ENCODE results near the gene NUDC. TPM values are rescaled to one million over a fixed set of nuclear protein-coding genes. Genes with fewer than 3 reads are reported as not detected.
A peak's percentile ranks its signal among the peaks of the same experiment; 100 is the strongest.

The NUDC gene
- total and polyA plus RNA-seq, 9 of the 15 experiments (the other 6 are each of a cell fraction or from before 2014, with no cell fraction given): 9.8 to 234 (median 149) TPM

- TF ChIP-seq ARID3A (IDR thresholded peaks at IDR 0.05; ENCODE audit: borderline replicate concordance, low read depth, low read length) (no peak), ZNF175 (CRISPR knock-in tag; IDR thresholded peaks at IDR 0.05; ENCODE audit: low read depth) (no peak), XRCC5 (IDR thresholded peaks at IDR 0.05; ENCODE audit: low read depth, low read length) (no peak), ETS1 (conservative IDR thresholded peaks at IDR 0.05; ENCODE audit: control insufficient read depth, low read depth, low read length) (peak; percentile 81), ZNF354B (CRISPR knock-in tag; IDR thresholded peaks at IDR 0.05) (no peak), FOXK2 (conservative IDR thresholded peaks at IDR 0.05 in 1 of 2, IDR thresholded peaks at IDR 0.05 in 1 of 2; ENCODE audit: low read depth in 2 of 2) (peak; percentile 88 to 92; a peak in 3 of 4 replicates), CHD1 (IDR thresholded peaks at IDR 0.05; ENCODE audit: low read length) (peak; percentile 56), ATF2 (CRISPR knock-in tag; IDR thresholded peaks at IDR 0.05) (no peak), E2F3 (CRISPR knock-in tag; IDR thresholded peaks at IDR 0.05) (peak; percentile 90), SP1 (CRISPR knock-in tag; IDR thresholded peaks at IDR 0.05) (peak; percentile 95), SREBF1 (IDR thresholded peaks at IDR 0.05; ENCODE audit: borderline replicate concordance, low read depth, low read length) (no peak), ZNF695 (CRISPR knock-in tag; IDR thresholded peaks at IDR 0.05) (no peak), SRSF7 (optimal IDR thresholded peaks at IDR 0.05; ENCODE audit: low read depth, low read length) (no peak), NR2F6 (CRISPR knock-in tag; IDR thresholded peaks at IDR 0.05) (no peak), MEF2D (tag; conservative IDR thresholded peaks at IDR 0.05; ENCODE audit: low read depth) (0 out of 2 replicates have a peak, but pooled peaks have one; percentile 31), AFF4 (CRISPR knock-in tag; IDR thresholded peaks at IDR 0.05) (0 out of 2 replicates have a peak, but pooled peaks have one; percentile 29), HDAC1 (IDR thresholded peaks at IDR 0.05) (peak in 1 of 2 experiments; percentile 98; a peak in 2 of 4 replicates), USF1 (CRISPR knock-in tag; IDR thresholded peaks at IDR 0.05) (peak; percentile 36; the same call in 1 of the 2 replicates)
Measured at GRCh38 chr1:26921540-26922430, at the start of gene NUDC (continued).
